H1 (cell line): Measurements from ENCODE around the gene MALT1. TPM values are rescaled to one million over a fixed set of nuclear protein-coding genes. Genes with fewer than 3 reads are reported as not detected.

Source experiments
- CTCF ChIA-PET: fragments of 300-600 bp; sonication (Branson Sonifier 250); formaldehyde crosslinking; loops from one replicate; lab custom pipeline; 2021; ENCODE audit not compliant: partially characterized antibody; lab: Charles Lee
- POLR2A ChIA-PET: fragments of 300-600 bp; sonication (Branson Sonifier 250); formaldehyde crosslinking; loops from one replicate; lab custom pipeline; 2021; ENCODE audit warnings: inconsistent platforms; ENCODE audit not compliant: partially characterized antibody; lab: Charles Lee
- DNase-seq, 2 experiments: peaks; one replicate each; pipeline versions ENCODE4 v3.0.0 to v3.0.0-alpha.2; 2010 to 2022; ENCODE audit warnings: low spot score in 2 of 2, low read depth in 1 of 2, mixed read lengths in 1 of 2
- FAIRE-seq: peaks from 2 replicates; lab custom pipeline; 2011; peaks lifted over from hg19 to GRCh38; lab: Jason Lieb, UNC
- H2AFZ ChIP-seq: 2 replicates; pipeline ENCODE4 v1.8.1; 2012; ENCODE audit warnings: low read length, inconsistent platforms
- H2AK5ac ChIP-seq: 2 replicates; pipeline ENCODE4 v1.6.1; 2013; ENCODE audit warnings: low read depth, low read length
- H2BK120ac ChIP-seq: replicated peaks from 2 replicates; pipeline ENCODE3; 2013; ENCODE audit warnings: low read depth, low read length, inconsistent platforms
- H2BK12ac ChIP-seq: 2 replicates; pipeline ENCODE4 v1.6.1; 2013; ENCODE audit warnings: low read depth, low read length
- H2BK15ac ChIP-seq: 2 replicates; pipeline ENCODE4 v1.6.1; 2013; ENCODE audit warnings: low read length
- H2BK20ac ChIP-seq: 2 replicates; pipeline ENCODE4 v1.6.1; 2013; ENCODE audit warnings: low read length
- H2BK5ac ChIP-seq: 2 replicates; pipeline ENCODE4 v1.6.1; 2013; ENCODE audit warnings: low read depth, low read length
- H3K14ac ChIP-seq: 2 replicates; pipeline ENCODE4 v1.6.1; 2013; ENCODE audit warnings: inconsistent platforms; ENCODE audit not compliant: insufficient read length
- H3K18ac ChIP-seq: 2 replicates; pipeline ENCODE4 v1.6.1; 2013; ENCODE audit warnings: low read length; ENCODE audit errors: extremely low read depth
- H3K23ac ChIP-seq: 2 replicates; pipeline ENCODE4 v1.6.1; 2013; ENCODE audit warnings: inconsistent platforms; ENCODE audit not compliant: insufficient read length
- H3K23me2 ChIP-seq: 2 replicates; pipeline ENCODE4 v1.6.1; 2013; ENCODE audit warnings: low read depth, low read length
- H3K27ac ChIP-seq: 2 replicates; pipeline ENCODE4 v1.6.1; 2011; ENCODE audit warnings: low read depth, low read length, inconsistent platforms
- H3K27me3 ChIP-seq, 4 experiments: replicated peaks in 1 of 4; 1 replicate in 1 of 4; 2 replicates in 3 of 4; pipeline versions ENCODE4 v1.6.1 to v1.8.1; 2011 to 2013; ENCODE audit warnings: low read length in 3 of 4, mild to moderate bottlenecking in 3 of 4, inconsistent platforms in 2 of 4, mixed read lengths in 2 of 4, moderate library complexity in 1 of 4; ENCODE audit not compliant: control insufficient read depth in 3 of 4, insufficient read depth in 3 of 4; ENCODE audit errors: extremely low read depth in 1 of 4
- H3K36me3 ChIP-seq, 4 experiments: 2 replicates each; pipeline versions ENCODE4 v1.6.1 to v1.8.1; 2011 to 2013; ENCODE audit warnings: mild to moderate bottlenecking in 4 of 4, low read length in 3 of 4, moderate library complexity in 2 of 4, control low read depth in 1 of 4, inconsistent platforms in 1 of 4; ENCODE audit not compliant: insufficient read depth in 4 of 4, control insufficient read depth in 2 of 4
- H3K4ac ChIP-seq: replicated peaks from 2 replicates; pipeline ENCODE3; 2013; ENCODE audit warnings: low read length, low read depth, mixed read lengths, inconsistent platforms; ENCODE audit not compliant: insufficient read length
- H3K4me1 ChIP-seq, 4 experiments: replicated peaks in 1 of 4; 1 replicate in 1 of 4; 2 replicates in 3 of 4; pipeline versions ENCODE4 v1.6.1 to v1.8.1; 2011 to 2013; ENCODE audit warnings: low read length in 3 of 4, inconsistent platforms in 2 of 4, mixed read lengths in 1 of 4; ENCODE audit not compliant: insufficient read depth in 4 of 4, control insufficient read depth in 3 of 4
- H3K4me2 ChIP-seq, 2 experiments: 2 replicates each; pipeline versions ENCODE4 v1.6.1 to v1.8.1; 2011 to 2013; ENCODE audit warnings: low read depth in 2 of 2, low read length in 2 of 2, control low read depth in 1 of 2, inconsistent platforms in 1 of 2, mild to moderate bottlenecking in 1 of 2; ENCODE audit not compliant: insufficient read depth in 1 of 2
- H3K4me3 ChIP-seq, 4 experiments: fragments of 200-600, 300-600 bp in 1 of 4; sonication (generic), shearing (Covaris generic), sonication (Bioruptor Twin) in 1 of 4; 2 replicates each; pipeline versions ENCODE4 v1.5.1 to v1.8.1; 2011 to 2016; ENCODE audit warnings: low read length in 4 of 4, low read depth in 3 of 4, control low read depth in 2 of 4, inconsistent platforms in 2 of 4, mild to moderate bottlenecking in 2 of 4, mixed read lengths in 1 of 4, moderate library complexity in 1 of 4; ENCODE audit not compliant: insufficient read depth in 2 of 4; ENCODE audit errors: extremely low read depth in 1 of 4
- H3K56ac ChIP-seq: replicated peaks from 2 replicates; pipeline ENCODE3; 2013; ENCODE audit warnings: low read depth, mild to moderate bottlenecking, mixed read lengths, low read length, inconsistent platforms; ENCODE audit not compliant: insufficient read length
- H3K79me1 ChIP-seq: 2 replicates; pipeline ENCODE4 v1.6.1; 2013; ENCODE audit warnings: low read depth, low read length, control low read depth
- H3K79me2 ChIP-seq, 2 experiments: 2 replicates each; pipeline versions ENCODE4 v1.6.1 to v1.8.1; 2012 to 2013; ENCODE audit warnings: low read length in 2 of 2, mild to moderate bottlenecking in 2 of 2, inconsistent platforms in 1 of 2; ENCODE audit not compliant: insufficient read depth in 2 of 2, control insufficient read depth in 1 of 2
- H3K9ac ChIP-seq, 4 experiments: replicated peaks in 1 of 4; 1 replicate in 1 of 4; 2 replicates in 3 of 4; pipeline versions ENCODE4 v1.6.1 to v1.8.1; 2011 to 2013; ENCODE audit warnings: low read depth in 3 of 4, low read length in 3 of 4, control low read depth in 2 of 4, mild to moderate bottlenecking in 2 of 4, moderate library complexity in 2 of 4, inconsistent platforms in 1 of 4; ENCODE audit errors: extremely low read depth in 1 of 4
- H3K9me3 ChIP-seq, 2 experiments: 2 replicates each; pipeline versions ENCODE4 v1.6.1 to v1.8.1; 2012 to 2013; ENCODE audit warnings: mild to moderate bottlenecking in 2 of 2, moderate library complexity in 2 of 2, control low read depth in 1 of 2, inconsistent platforms in 1 of 2, low read depth in 1 of 2, low read length in 1 of 2, mixed read lengths in 1 of 2; ENCODE audit not compliant: insufficient read depth in 2 of 2
- H4K20me1 ChIP-seq, 2 experiments: replicated peaks in 1 of 2; 2 replicates each; pipeline versions ENCODE3 to v1.8.1; 2011 to 2013; ENCODE audit warnings: inconsistent platforms in 2 of 2, low read length in 2 of 2, mild to moderate bottlenecking in 1 of 2; ENCODE audit not compliant: insufficient read depth in 2 of 2, control insufficient read depth in 1 of 2
- H4K5ac ChIP-seq: 2 replicates; pipeline ENCODE4 v1.6.1; 2013; ENCODE audit warnings: low read length, low read depth, mixed read lengths, inconsistent platforms; ENCODE audit not compliant: insufficient read length
- H4K8ac ChIP-seq: 2 replicates; pipeline ENCODE4 v1.8.0; 2013; ENCODE audit warnings: mild to moderate bottlenecking, moderate library complexity, low read length, inconsistent platforms; ENCODE audit not compliant: insufficient read depth; ENCODE audit errors: extremely low read depth
- H4K91ac ChIP-seq: replicated peaks from 2 replicates; pipeline ENCODE3; 2013; ENCODE audit warnings: low read length, mixed read lengths, inconsistent platforms; ENCODE audit not compliant: insufficient read length
- RFX5 ChIP-seq: IDR thresholded peaks from 2 replicates; pipeline ENCODE4 v1.6.1; 2011; ENCODE audit warnings: low read depth, low read length, improper control_type of control experiment, borderline replicate concordance
- WGBS, 2 experiments: shearing (Covaris generic) in 1 of 2; methylation state at CpG; one replicate each; pipeline versions ENCODE4 v1.1.6 to v1.1.7; 2013 to 2015; ENCODE audit warnings: low lambda C conversion rate in 2 of 2, mixed read lengths in 2 of 2, inconsistent platforms in 1 of 2, low coverage in 1 of 2, missing lambda C conversion rate in 1 of 2; ENCODE audit not compliant: insufficient replicate concordance in 2 of 2, insufficient coverage in 1 of 2, insufficient read length in 1 of 2; ENCODE audit errors: extremely low coverage in 1 of 2, missing lambda C conversion rate in 1 of 2; 5-methylcytosine and 5-hydroxymethylcytosine counted together
- polyA plus RNA-seq, 7 experiments: library from polyadenylated mRNA; depleted of rRNA in 3 of 7; stranded (reverse) in 5 of 7; unstranded in 2 of 7; fragments of >200 nt in 5 of 7; fragments of 200-250 nt in 2 of 7; gene quantifications; 1 replicate in 5 of 7; 2 replicates in 1 of 7; 4 replicates in 1 of 7; pipeline versions ENCODE4 v1.2.1 to v1.2.3, GENCODE V29; 2011 to 2013; ENCODE audit warnings: missing spikeins in 2 of 7, mixed read lengths in 2 of 7
- total RNA-seq: library from RNA; stranded (reverse); fragmentation: NEBNext Ultra II Directional; extraction: Animal tissue kit (Norgen Biotek cat#: 25700); gene quantifications from 2 replicates; pipeline ENCODE4 v1.2.1, GENCODE V29; 2021

MALT1 gene
- total and polyA plus RNA-seq, 2 of the 8 experiments (the other 6 are each of a cell fraction or from before 2014, with no cell fraction given): 10.7 to 25.9 TPM

GRCh38 chr18:58730618-58731017 lies 59.4 kb downstream of the MALT1 start:
- ChIA-PET POLR2A (no interaction called here), CTCF (no interaction called here)
- H3K56ac ChIP-seq: no peak overlapping the region
- no peak overlapping the region for H2BK12ac ChIP-seq
- 91% methylated on average over 2 of the region's 2 CpGs; no CpG with 5 or more reads in 1 of the 2 experiments for WGBS, 2 experiments
- DNase-seq (no peak), FAIRE-seq (no peak)
- no peak overlapping the region for H4K5ac ChIP-seq
- H3K79me2 ChIP-seq: no peaks in the 10 kb centered on the region
- no peak overlapping the region for H4K8ac ChIP-seq
- H2BK20ac ChIP-seq: no peak overlapping the region
- no peaks in the 10 kb centered on the region for H3K23me2 ChIP-seq
- H3K36me3 ChIP-seq: peaks cover 0 to 5% (median 3%) of the 10 kb centered on the region in 4 experiments; a peak in 3 of 8 replicates
- H2BK5ac ChIP-seq: no peak overlapping the region
- no peaks in the 10 kb centered on the region for H4K20me1 ChIP-seq
- H3K18ac ChIP-seq: no peak overlapping the region
- no peak overlapping the region for H3K4me3 ChIP-seq
- peak overlapping the region in 1 of 4 experiments; percentile 34; a peak in 1 of 7 replicates for H3K9ac ChIP-seq
- H4K91ac ChIP-seq: no peak overlapping the region
- no peak overlapping the region for H2BK15ac ChIP-seq
- no peaks in the 10 kb centered on the region for H3K9me3 ChIP-seq
- H3K23ac ChIP-seq: no peak overlapping the region
- no peak overlapping the region for H3K27ac ChIP-seq
- H3K4me2 ChIP-seq: no peak overlapping the region
- H2AFZ ChIP-seq: no peak overlapping the region
- no peaks in the 10 kb centered on the region for H3K27me3 ChIP-seq
- TF ChIP-seq RFX5: no peak
- H2BK120ac ChIP-seq: no peak overlapping the region
- no peak overlapping the region for H2AK5ac ChIP-seq
- no peaks in the 10 kb centered on the region for H3K79me1 ChIP-seq
- no peak overlapping the region for H3K4ac ChIP-seq
- no peak overlapping the region for H3K14ac ChIP-seq
- no peaks in the 10 kb centered on the region for H3K4me1 ChIP-seq
